Prostate gland (tissue), 2 donors: Measurements from ENCODE around the gene DNAH10. TPM values are rescaled to one million over a fixed set of nuclear protein-coding genes. Genes with fewer than 3 reads are reported as not detected.

ENCODE experiments used
- DNase-seq: peaks from one replicate; pipeline ENCODE4 v3.0.0-alpha.2; 2019; ENCODE audit warnings: low spot score
- H3K27ac ChIP-seq, 2 donors: fragments of 200-600 bp; sonication (generic); 2 replicates each; pipeline ENCODE4 v1.5.1; 2017 to 2019
- H3K27me3 ChIP-seq: fragments of 200-600 bp; sonication (generic); replicated peaks from 2 replicates; pipeline ENCODE4 v1.5.1; 2019; ENCODE audit not compliant: insufficient read depth
- H3K36me3 ChIP-seq, 2 donors: fragments of 200-600 bp; sonication (generic); 1 replicate in 1 of 2; 2 replicates in 1 of 2; pipeline versions ENCODE4 v1.5.1 to v1.8.1; 2017 to 2019
- H3K4me1 ChIP-seq: fragments of 200-600 bp; sonication (generic); replicated peaks from 2 replicates; pipeline ENCODE4 v1.5.1; 2019
- H3K4me3 ChIP-seq, 2 donors: fragments of 200-600 bp; sonication (generic); 2 replicates each; pipeline ENCODE4 v1.5.1; 2017 to 2019
- H3K9me3 ChIP-seq: fragments of 200-600 bp; sonication (generic); 2 replicates; pipeline ENCODE4 v1.5.1; 2017
- CTCF ChIP-seq, 4 experiments: fragments of 200-600 bp in 2 of 4; fragments of 450-650 bp in 2 of 4; sonication (generic) in 2 of 4; IDR thresholded peaks; 1 replicate in 3 of 4; 2 replicates in 1 of 4; pipeline ENCODE4 v1.5.1; 2016 to 2019; ENCODE audit warnings: antibody characterized with exemption in 4 of 4, mild to moderate bottlenecking in 2 of 4, moderate library complexity in 2 of 4
- POLR2A ChIP-seq: fragments of 450-650 bp; IDR thresholded peaks from one replicate; pipeline ENCODE4 v1.6.1; 2016; ENCODE audit warnings: antibody characterized with exemption, mild to moderate bottlenecking
- POLR2AphosphoS5 ChIP-seq: sonication (generic); formaldehyde crosslinking; IDR thresholded peaks from one replicate; pipeline ENCODE4 v1.6.1; 2017; ENCODE audit warnings: antibody characterized with exemption
- WGBS: methylation state at CpG from one replicate; pipeline ENCODE4 v1.1.5; 2018; 5-methylcytosine and 5-hydroxymethylcytosine counted together
- intact Hi-C: fragments of 100-400 bp; cut with DNase I; formaldehyde crosslinking; loops from one replicate; pipeline ENCODE4 v1.14.2; 2022
- total RNA-seq, 2 donors: library from RNA; depleted of rRNA; stranded (reverse); fragments of >200 nt; gene quantifications; one replicate each; pipeline ENCODE4 v1.1.0, GENCODE V29; 2016

The DNAH10 gene
- total RNA-seq, 2 donors from 2014 or later, result 0.68 to 7.9 TPM

- Histone ChIP-seq H3K4me1 (no peaks in the 10 kb centered on the region), H3K9me3 (no peaks in the 10 kb centered on the region), H3K27ac (no peak overlapping the region), H3K27me3 (no peaks in the 10 kb centered on the region), H3K4me3 (no peak overlapping the region), H3K36me3 (no peaks in the 10 kb centered on the region)
- WGBS, result 98% methylated on average over 4 of the region's 4 CpGs
- intact Hi-C loops, result no loop called here
- no peak for DNase-seq
- TF ChIP-seq POLR2AphosphoS5 (no peak), CTCF (IDR thresholded peaks at IDR 0.05) (no peak), POLR2A (no peak)
Observed at GRCh38 chr12:123924539-123924938, 162.4 kb downstream of the DNAH10 start.

- no peak for DNase-seq
- Histone ChIP-seq H3K27ac (no peak overlapping the region), H3K9me3 (no peaks in the 10 kb centered on the region), H3K36me3 (no peaks in the 10 kb centered on the region), H3K27me3 (no peaks in the 10 kb centered on the region), H3K4me3 (no peak overlapping the region), H3K4me1 (no peaks in the 10 kb centered on the region)
- TF ChIP-seq POLR2A (no peak), POLR2AphosphoS5 (no peak), CTCF (IDR thresholded peaks at IDR 0.05) (no peak)
- intact Hi-C loops, result no loop called here
- 72% methylated on average over 15 of the region's 15 CpGs for WGBS
Observed at GRCh38 chr12:123928274-123928865, 166.3 kb downstream of the DNAH10 start.

GRCh38 chr12:123928897-123929296 is 166.8 kb downstream of the DNAH10 start:
- TF ChIP-seq POLR2A, result no peak
- TF ChIP-seq POLR2AphosphoS5, result no peak
- H3K9me3 ChIP-seq, result no peaks in the 10 kb centered on the region
- DNase-seq, result no peak
- H3K27me3 ChIP-seq, result no peaks in the 10 kb centered on the region
- no peak overlapping the region for H3K4me3 ChIP-seq
- H3K27ac ChIP-seq, result no peak overlapping the region
- H3K36me3 ChIP-seq, result no peaks in the 10 kb centered on the region
- intact Hi-C loops, result no loop called here
- H3K4me1 ChIP-seq, result no peaks in the 10 kb centered on the region
- 84% methylated on average over 7 of the region's 7 CpGs for WGBS

GRCh38 chr12:123929946-123930583 is 168.0 kb downstream of the DNAH10 start:
- Histone ChIP-seq H3K4me3 (no peak overlapping the region), H3K27me3 (no peaks in the 10 kb centered on the region), H3K36me3 (no peaks in the 10 kb centered on the region), H3K9me3 (no peaks in the 10 kb centered on the region), H3K27ac (no peak overlapping the region), H3K4me1 (no peaks in the 10 kb centered on the region)
- intact Hi-C loops, result no loop called here
- no peak for DNase-seq
- whole genome bisulfite sequencing, result 96% methylated on average over 9 of the region's 9 CpGs
- no peak for TF ChIP-seq POLR2A
- no peak for TF ChIP-seq CTCF (IDR thresholded peaks at IDR 0.05)
- TF ChIP-seq POLR2AphosphoS5, result no peak

GRCh38 chr12:123931686-123932321 is 169.7 kb downstream of the DNAH10 start:
- no peak for DNase-seq
- Histone ChIP-seq H3K36me3 (no peaks in the 10 kb centered on the region), H3K27me3 (no peaks in the 10 kb centered on the region), H3K4me3 (no peak overlapping the region), H3K9me3 (no peaks in the 10 kb centered on the region), H3K4me1 (no peaks in the 10 kb centered on the region), H3K27ac (no peak overlapping the region)
- TF ChIP-seq POLR2AphosphoS5 (no peak), CTCF (IDR thresholded peaks at IDR 0.05) (no peak), POLR2A (no peak)
- WGBS, result 55% methylated on average over 14 of the region's 14 CpGs
- intact Hi-C loops, result no loop called here
